Activated T-helper 17 cell treated with anti-CD3 and anti-CD28 coated beads, Interleukin-2, amount 50 U/mL, for 72 hours (primary cell): ENCODE measurements around the gene TUBA4B. TPM values are rescaled to one million over a fixed set of nuclear protein-coding genes. Genes with fewer than 3 reads are reported as not detected.
"Not testable (repeated sequence)": the region's sequence is repeated elsewhere in the genome, so short reads cannot be mapped to it uniquely, and the experiment has no call there.

Experiments used
- ATAC-seq: fragments of 150-1000 bp; cut with Tn5 transposase; replicated peaks from 2 replicates; pipeline ENCODE4 v1.10.0; 2021; ENCODE audit warnings: mild to moderate bottlenecking, moderate library complexity
- H3K27ac Mint-ChIP-seq: one replicate; pipeline ENCODE4 v1.8.0; 2022; ENCODE audit warnings: mixed read lengths
- H3K27me3 Mint-ChIP-seq: one replicate; pipeline ENCODE4 v1.8.0; 2022; ENCODE audit warnings: mixed read lengths
- H3K36me3 Mint-ChIP-seq: one replicate; pipeline ENCODE4 v1.8.0; 2022; ENCODE audit warnings: low read depth, mild to moderate bottlenecking, mixed read lengths
- H3K4me1 Mint-ChIP-seq: one replicate; pipeline ENCODE4 v1.8.0; 2022; ENCODE audit warnings: mixed read lengths
- H3K4me3 Mint-ChIP-seq: one replicate; pipeline ENCODE4 v1.8.0; 2022; ENCODE audit warnings: mild to moderate bottlenecking, mixed read lengths
- H3K9me3 Mint-ChIP-seq: one replicate; pipeline ENCODE4 v1.8.0; 2022; ENCODE audit warnings: mixed read lengths
- total RNA-seq, 2 donors: library from RNA; stranded (reverse); gene quantifications; one replicate each; pipeline ENCODE4 v1.2.3, GENCODE V29; 2022

TUBA4B gene
- total RNA-seq, 2 donors from 2014 or later = not detected

- ATAC-seq = no peak
- H3K4me3 Mint-ChIP-seq = peak overlapping the region; percentile 87
- no peaks in the 10 kb centered on the region for H3K9me3 Mint-ChIP-seq
- peak overlapping the region; percentile 78 for H3K27ac Mint-ChIP-seq
- H3K36me3 Mint-ChIP-seq = peaks cover 56% of the 10 kb centered on the region
- peaks cover 19% of the 10 kb centered on the region for H3K4me1 Mint-ChIP-seq
- no peaks in the 10 kb centered on the region for H3K27me3 Mint-ChIP-seq
Observed at GRCh38 chr2:219282943-219283581, 30.0 kb downstream of the TUBA4B start.

- H3K36me3 Mint-ChIP-seq = peaks cover 52% of the 10 kb centered on the region
Observed at GRCh38 chr2:219284501-219285372, 31.7 kb downstream of the TUBA4B start.

GRCh38 chr2:219285373-219285735, 32.3 kb downstream of the TUBA4B start:
- no peak for ATAC-seq
- no peak overlapping the region for H3K4me3 Mint-ChIP-seq
- peaks cover 46% of the 10 kb centered on the region for H3K36me3 Mint-ChIP-seq
- no peaks in the 10 kb centered on the region for H3K9me3 Mint-ChIP-seq
- H3K27ac Mint-ChIP-seq = peak overlapping the region; percentile 50
- no peaks in the 10 kb centered on the region for H3K27me3 Mint-ChIP-seq
- peaks cover 15% of the 10 kb centered on the region for H3K4me1 Mint-ChIP-seq

More at GRCh38 chr2:219284501-219285372, 31.7 kb downstream of the TUBA4B start:
- H3K4me3 Mint-ChIP-seq = no peak overlapping the region
- ATAC-seq = no peak
- no peaks in the 10 kb centered on the region for H3K9me3 Mint-ChIP-seq
- H3K27ac Mint-ChIP-seq = peak overlapping the region; percentile 50
- H3K27me3 Mint-ChIP-seq = no peaks in the 10 kb centered on the region
- peaks cover 17% of the 10 kb centered on the region for H3K4me1 Mint-ChIP-seq

GRCh38 chr2:219285894-219286425, 32.9 kb downstream of the TUBA4B start:
- Mint-ChIP-seq H3K27ac (peak overlapping the region; percentile 17), H3K27me3 (no peaks in the 10 kb centered on the region), H3K4me3 (no peak overlapping the region), H3K4me1 (peaks cover 9% of the 10 kb centered on the region), H3K36me3 (peaks cover 40% of the 10 kb centered on the region), H3K9me3 (no peaks in the 10 kb centered on the region)
- no peak for ATAC-seq

- Mint-ChIP-seq H3K4me1 (peaks cover 7% of the 10 kb centered on the region), H3K4me3 (no peak overlapping the region), H3K27ac (peak overlapping the region; percentile 17), H3K9me3 (no peaks in the 10 kb centered on the region), H3K36me3 (peaks cover 33% of the 10 kb centered on the region), H3K27me3 (no peaks in the 10 kb centered on the region)
- ATAC-seq = peak; percentile 17
Observed at GRCh38 chr2:219286436-219287115, 33.5 kb downstream of the TUBA4B start.

- not testable (repeated sequence) for H3K4me1 Mint-ChIP-seq, H3K9me3 Mint-ChIP-seq, H3K27me3 Mint-ChIP-seq, H3K27ac Mint-ChIP-seq, ATAC-seq, H3K4me3 Mint-ChIP-seq
- H3K36me3 Mint-ChIP-seq = peaks cover 28% of the 10 kb centered on the region
Observed at GRCh38 chr2:219287116-219287440, 34.0 kb downstream of the TUBA4B start.

- Mint-ChIP-seq H3K36me3 (peaks cover 22% of the 10 kb centered on the region), H3K27me3 (no peaks in the 10 kb centered on the region), H3K27ac (peak overlapping the region; percentile 62), H3K4me3 (no peak overlapping the region), H3K9me3 (no peaks in the 10 kb centered on the region), H3K4me1 (peaks cover 6% of the 10 kb centered on the region)
- no peak for ATAC-seq
Observed at GRCh38 chr2:219287580-219288265, 34.7 kb downstream of the TUBA4B start.

GRCh38 chr2:219289195-219289536, 36.1 kb downstream of the TUBA4B start:
- ATAC-seq = no peak
- Mint-ChIP-seq H3K36me3 (peaks cover 7% of the 10 kb centered on the region), H3K9me3 (no peaks in the 10 kb centered on the region)

GRCh38 chr2:219289537-219290361, 36.7 kb downstream of the TUBA4B start:
- H3K27ac Mint-ChIP-seq = peak overlapping the region; percentile 46
- no peak for ATAC-seq
- H3K4me1 Mint-ChIP-seq = no peaks in the 10 kb centered on the region
- no peaks in the 10 kb centered on the region for H3K9me3 Mint-ChIP-seq
- H3K36me3 Mint-ChIP-seq = peaks cover 6% of the 10 kb centered on the region
- H3K27me3 Mint-ChIP-seq = no peaks in the 10 kb centered on the region
- no peak overlapping the region for H3K4me3 Mint-ChIP-seq

More at GRCh38 chr2:219289195-219289536, 36.1 kb downstream of the TUBA4B start:
- no peak overlapping the region for H3K4me3 Mint-ChIP-seq
- no peaks in the 10 kb centered on the region for H3K4me1 Mint-ChIP-seq
- H3K27ac Mint-ChIP-seq = peak overlapping the region; percentile 46
- H3K27me3 Mint-ChIP-seq = no peaks in the 10 kb centered on the region

GRCh38 chr2:219290381-219291171, 37.5 kb downstream of the TUBA4B start:
- Mint-ChIP-seq H3K4me3 (no peak overlapping the region), H3K36me3 (peaks cover under 1% of the 10 kb centered on the region), H3K27ac (no peak overlapping the region), H3K9me3 (no peaks in the 10 kb centered on the region), H3K27me3 (no peaks in the 10 kb centered on the region), H3K4me1 (no peaks in the 10 kb centered on the region)
- no peak for ATAC-seq

- Mint-ChIP-seq H3K4me1 (no peaks in the 10 kb centered on the region), H3K9me3 (no peaks in the 10 kb centered on the region), H3K36me3 (no peaks in the 10 kb centered on the region), H3K27ac (no peak overlapping the region), H3K4me3 (no peak overlapping the region), H3K27me3 (no peaks in the 10 kb centered on the region)
- ATAC-seq = no peak
Observed at GRCh38 chr2:219291394-219291793, 38.4 kb downstream of the TUBA4B start.

GRCh38 chr2:219291910-219292490, 39.0 kb downstream of the TUBA4B start:
- no peak overlapping the region for H3K4me3 Mint-ChIP-seq
- H3K27me3 Mint-ChIP-seq = no peaks in the 10 kb centered on the region
- H3K27ac Mint-ChIP-seq = no peak overlapping the region
- no peaks in the 10 kb centered on the region for H3K9me3 Mint-ChIP-seq
- no peaks in the 10 kb centered on the region for H3K4me1 Mint-ChIP-seq
- no peak for ATAC-seq
- H3K36me3 Mint-ChIP-seq = no peaks in the 10 kb centered on the region

- H3K27me3 Mint-ChIP-seq = no peaks in the 10 kb centered on the region
- H3K4me1 Mint-ChIP-seq = no peaks in the 10 kb centered on the region
- H3K9me3 Mint-ChIP-seq = no peaks in the 10 kb centered on the region
- no peaks in the 10 kb centered on the region for H3K36me3 Mint-ChIP-seq
- no peak overlapping the region for H3K27ac Mint-ChIP-seq
- H3K4me3 Mint-ChIP-seq = no peak overlapping the region
- ATAC-seq = no peak
Observed at GRCh38 chr2:219292616-219293015, 39.6 kb downstream of the TUBA4B start.
